Spleen (tissue), 11 donors: ENCODE results near the gene PRKACA. TPM values are rescaled to one million over a fixed set of nuclear protein-coding genes. Genes with fewer than 3 reads are reported as not detected.

Source experiments
- DNase-seq: peaks from one replicate; pipeline ENCODE4 v3.0.0-alpha.2; 2020
- H3K27ac ChIP-seq, 8 donors: fragments of 200-600 bp; sonication (generic) in 7 of 8; 1 replicate in 4 of 8; 2 replicates in 4 of 8; pipeline versions ENCODE4 v1.5.0 to v1.8.0; 2016 to 2021; ENCODE audit warnings: inconsistent platforms in 4 of 8, mild to moderate bottlenecking in 4 of 8, moderate library complexity in 1 of 8
- H3K27me3 ChIP-seq, 7 donors: fragments of 200-600 bp; sonication (generic) in 6 of 7; replicated peaks in 1 of 7; 1 replicate in 4 of 7; 2 replicates in 3 of 7; pipeline versions ENCODE4 v1.5.0 to v1.8.0; 2016 to 2021; ENCODE audit warnings: inconsistent platforms in 3 of 7, mild to moderate bottlenecking in 1 of 7
- H3K36me3 ChIP-seq, 6 donors: fragments of 200-600 bp; sonication (generic) in 5 of 6; 1 replicate in 4 of 6; 2 replicates in 2 of 6; pipeline versions ENCODE4 v1.5.0 to v1.8.0; 2016 to 2021; ENCODE audit warnings: inconsistent platforms in 2 of 6
- H3K4me1 ChIP-seq, 6 donors: fragments of 200-600 bp; sonication (generic) in 5 of 6; 1 replicate in 3 of 6; 2 replicates in 3 of 6; pipeline versions ENCODE4 v1.5.0 to v1.8.0; 2016 to 2021; ENCODE audit warnings: inconsistent platforms in 3 of 6
- H3K4me3 ChIP-seq, 8 donors: fragments of 200-600 bp; sonication (generic) in 7 of 8; 1 replicate in 4 of 8; 2 replicates in 4 of 8; pipeline versions ENCODE4 v1.5.0 to v1.8.0; 2016 to 2021; ENCODE audit warnings: inconsistent platforms in 4 of 8, mild to moderate bottlenecking in 4 of 8, moderate library complexity in 2 of 8
- H3K9me3 ChIP-seq, 8 donors: fragments of 200-600 bp; sonication (generic) in 7 of 8; 1 replicate in 4 of 8; 2 replicates in 4 of 8; pipeline versions ENCODE4 v1.5.0 to v1.8.0; 2016 to 2021; ENCODE audit warnings: inconsistent platforms in 4 of 8
- CTCF ChIP-seq, 11 experiments: fragments of 200-600 bp in 7 of 11; fragments of 450-650 bp in 4 of 11; sonication (generic) in 4 of 11; IDR thresholded peaks in 8 of 11; conservative IDR thresholded peaks in 3 of 11; 1 replicate in 7 of 11; 2 replicates in 4 of 11; pipeline versions ENCODE4 v1.4.0 to v1.8.0; 2016 to 2021; ENCODE audit warnings: antibody characterized with exemption in 11 of 11, inconsistent platforms in 4 of 11, mild to moderate bottlenecking in 1 of 11
- POLR2A ChIP-seq, 3 donors: fragments of 450-650 bp; IDR thresholded peaks; one replicate each; pipeline ENCODE4 v1.5.1; 2017; ENCODE audit warnings: antibody characterized with exemption in 3 of 3, mild to moderate bottlenecking in 1 of 3
- POLR2AphosphoS5 ChIP-seq, 3 donors: sonication (generic); formaldehyde crosslinking; IDR thresholded peaks; one replicate each; pipeline ENCODE4 v1.5.1; 2017; ENCODE audit warnings: antibody characterized with exemption in 3 of 3
- WGBS, 5 donors: extraction: QIAGEN DNeasy Blood & Tissue Kit in 3 of 5; methylation state at CpG; one replicate each; pipeline versions ENCODE4 v1.1.5 to v1.1.7; 2013 to 2018; 5-methylcytosine and 5-hydroxymethylcytosine counted together
- intact Hi-C: fragments of 100-400 bp; cut with DNase I; formaldehyde crosslinking; loops from one replicate; pipeline ENCODE4 v1.15.0; 2023; ENCODE audit warnings: low total_unique reads
- polyA plus RNA-seq, 3 donors: library from polyadenylated mRNA; stranded (reverse); fragments of 200-250 nt; gene quantifications; one replicate each; pipeline ENCODE4 v1.2.1, GENCODE V29; 2013
- total RNA-seq, 7 donors: library from RNA; depleted of rRNA in 3 of 7; stranded (reverse); fragments of >200 nt in 3 of 7; fragmentation: NEBNext Ultra II Directional in 4 of 7; extraction: Animal tissue kit (Norgen Biotek cat#: 25700) in 4 of 7; gene quantifications; one replicate each; pipeline versions ENCODE4 v1.1.0 to v1.2.1, GENCODE V29; 2016 to 2021
- donor health status: healthy with polysubstance abuse.
- donor health status: DM: no; HTN: no; CAD: no; lungs with moderate emphysema.
- donor health status: DM: no; HTN: no; CAD: no.
- donor health status: Bipolar disorder and iron deficiency.
- donor health status: healthy.
- donor health status: DM: no; HTN: no; CAD: no.
- donor health status: DM: yes; HTN: yes; CAD: no.

Gene PRKACA
- total and polyA plus RNA-seq, 10 donors = 26.6 to 256 (median 109) TPM

- Histone ChIP-seq H3K4me1 (peaks cover 0 to 26% (median 17%) of the 10 kb centered on the region in 6 donors), H3K27me3 (peaks cover 0 to 50% (median 38%) of the 10 kb centered on the region in 7 donors), H3K4me3 (no peak overlapping the region), H3K36me3 (peaks cover 0 to 31% (median 26%) of the 10 kb centered on the region in 6 donors), H3K27ac (no peak overlapping the region), H3K9me3 (peaks cover 0 to 10% (median 4%) of the 10 kb centered on the region in 8 donors)
- TF ChIP-seq POLR2A (IDR thresholded peaks at IDR 0.05) (no peak), POLR2AphosphoS5 (IDR thresholded peaks at IDR 0.05) (no peak), CTCF (IDR thresholded peaks at IDR 0.05 in 8 of 11, conservative IDR thresholded peaks at IDR 0.05 in 3 of 11) (no peak)
- intact Hi-C loops = no loop called here
- WGBS, 5 donors = 83 to 95% (median 86%) methylated on average over 3 of the region's 3 CpGs
- DNase-seq = no peak
Observed at GRCh38 chr19:14055396-14055795, 62.2 kb downstream of the PRKACA start.

GRCh38 chr19:14054721-14055120 lies 62.8 kb downstream of the PRKACA start:
- no peak overlapping the region for H3K4me3 ChIP-seq
- no peak overlapping the region for H3K27ac ChIP-seq
- peaks cover 0 to 44% (median 33%) of the 10 kb centered on the region in 7 donors for H3K27me3 ChIP-seq
- H3K9me3 ChIP-seq = peaks cover 0 to 10% (median 4%) of the 10 kb centered on the region in 8 donors
- peaks cover 0 to 38% (median 32%) of the 10 kb centered on the region in 6 donors for H3K36me3 ChIP-seq
- 37 to 45% (median 42%) methylated on average over 11 of the region's 11 CpGs for WGBS, 5 donors
- intact Hi-C loops = no loop called here
- no peak for TF ChIP-seq POLR2AphosphoS5 (IDR thresholded peaks at IDR 0.05)
- no peak for TF ChIP-seq POLR2A (IDR thresholded peaks at IDR 0.05)
- TF ChIP-seq CTCF (IDR thresholded peaks at IDR 0.05 in 8 of 11, conservative IDR thresholded peaks at IDR 0.05 in 3 of 11) = no peak
- DNase-seq = no peak
- H3K4me1 ChIP-seq = peaks cover 0 to 26% (median 17%) of the 10 kb centered on the region in 6 donors

- H3K9me3 ChIP-seq = peaks cover 0 to 10% (median 4%) of the 10 kb centered on the region in 8 donors
- peaks cover 0 to 24% (median 16%) of the 10 kb centered on the region in 6 donors for H3K4me1 ChIP-seq
- intact Hi-C loops = no loop called here
- peaks cover 0 to 44% (median 36%) of the 10 kb centered on the region in 6 donors for H3K36me3 ChIP-seq
- no peak for TF ChIP-seq POLR2AphosphoS5 (IDR thresholded peaks at IDR 0.05)
- TF ChIP-seq POLR2A (IDR thresholded peaks at IDR 0.05) = no peak
- no peak for TF ChIP-seq CTCF (IDR thresholded peaks at IDR 0.05 in 8 of 11, conservative IDR thresholded peaks at IDR 0.05 in 3 of 11)
- DNase-seq = no peak
- no peak overlapping the region for H3K4me3 ChIP-seq
- peaks cover 0 to 37% (median 27%) of the 10 kb centered on the region in 7 donors for H3K27me3 ChIP-seq
- WGBS, 5 donors = 75 to 83% (median 78%) methylated on average over 6 of the region's 6 CpGs
- H3K27ac ChIP-seq = no peak overlapping the region
Observed at GRCh38 chr19:14054099-14054498, 63.5 kb downstream of the PRKACA start.

- Histone ChIP-seq H3K36me3 (peaks cover 0 to 50% (median 41%) of the 10 kb centered on the region in 6 donors), H3K4me1 (peaks cover 0 to 18% (median 10%) of the 10 kb centered on the region in 6 donors), H3K27ac (no peak overlapping the region), H3K9me3 (peaks cover 0 to 10% (median 4%) of the 10 kb centered on the region in 8 donors), H3K4me3 (no peak overlapping the region), H3K27me3 (peaks cover 0 to 32% (median 21%) of the 10 kb centered on the region in 7 donors)
- peak; percentile 15 to 62 (median 26) for TF ChIP-seq POLR2AphosphoS5 (IDR thresholded peaks at IDR 0.05)
- no peak for TF ChIP-seq POLR2A (IDR thresholded peaks at IDR 0.05)
- 88 to 92% (median 91%) methylated on average over 7 to 11 of the region's 11 CpGs for WGBS, 5 donors
- intact Hi-C loops = no loop called here
- DNase-seq = no peak
Observed at GRCh38 chr19:14053500-14053899, 64.1 kb downstream of the PRKACA start.
